AML-193 (cell line): Measurements from ENCODE around the gene SRBD1.

Experiments
- DNase-seq, 2 experiments: peaks; one replicate each; lab custom pipeline; 2025; lab: John Stamatoyannopoulos, UW

Gene SRBD1

GRCh38 chr2:45636008-45636407 is 24.9 kb upstream of the SRBD1 start:
- no peak for DNase-seq

GRCh38 chr2:45634223-45634622 is 23.2 kb upstream of the SRBD1 start:
- no peak for DNase-seq

DNA sequence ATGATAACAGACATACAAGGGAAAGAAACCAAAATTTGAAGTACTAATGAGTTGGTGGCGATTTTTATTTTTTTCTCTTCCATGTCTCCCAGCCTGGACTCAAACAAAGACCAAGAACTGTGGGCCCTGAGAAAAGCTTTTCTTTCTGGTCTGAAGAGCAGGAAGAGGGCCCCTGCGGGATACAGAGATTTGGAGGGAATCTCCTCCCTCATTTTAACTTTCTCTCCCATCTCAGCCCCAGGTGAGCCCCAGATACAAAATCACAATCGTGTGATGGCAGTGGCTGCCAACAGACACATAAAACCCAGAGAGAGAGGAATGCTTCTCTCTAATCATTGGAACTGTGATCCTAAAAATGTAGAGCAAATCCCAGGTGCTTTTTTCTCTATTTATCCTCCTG is 20.9 kb upstream of the SRBD1 start:
- no peak for DNase-seq

DNA sequence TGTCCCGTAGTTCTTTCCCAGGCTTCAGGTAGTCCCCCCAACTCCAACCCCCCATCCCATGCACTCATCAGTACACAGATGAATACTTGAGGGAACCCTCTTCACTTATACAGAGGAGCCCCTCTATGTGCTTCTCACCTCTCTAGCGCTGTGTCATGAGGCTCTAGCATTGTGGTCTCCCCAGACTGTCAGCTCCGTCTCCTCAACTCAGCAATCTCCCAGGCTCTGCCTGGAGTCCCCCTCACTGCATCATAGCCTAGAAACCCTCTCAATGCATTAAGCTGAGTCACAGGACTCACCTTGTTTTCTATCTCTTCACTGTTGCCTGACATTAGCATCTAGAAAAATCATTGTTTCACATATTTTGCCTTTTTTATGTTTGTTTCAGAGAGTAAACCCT is 20.3 kb upstream of the SRBD1 start:
- no peak for DNase-seq

DNA sequence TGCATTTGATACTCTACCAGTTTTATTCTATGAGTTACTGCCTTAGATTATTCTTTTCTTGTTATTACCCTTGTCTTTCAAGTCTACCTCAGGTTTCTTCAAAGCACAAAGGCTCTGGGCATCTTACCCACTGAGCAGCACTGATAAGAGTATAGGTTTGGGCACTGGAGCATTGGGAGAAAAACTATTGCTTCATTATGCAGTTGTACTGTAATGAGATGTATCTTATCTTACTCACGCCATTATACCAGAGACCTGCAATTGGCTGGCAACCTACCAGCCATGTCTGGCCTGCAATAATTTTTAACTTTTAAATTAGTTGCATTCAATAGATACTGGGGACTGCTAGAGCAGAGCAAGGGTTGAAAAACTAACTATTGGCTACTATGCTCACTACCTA is 18.9 kb upstream of the SRBD1 start:
- DNase-seq, result no peak

DNA sequence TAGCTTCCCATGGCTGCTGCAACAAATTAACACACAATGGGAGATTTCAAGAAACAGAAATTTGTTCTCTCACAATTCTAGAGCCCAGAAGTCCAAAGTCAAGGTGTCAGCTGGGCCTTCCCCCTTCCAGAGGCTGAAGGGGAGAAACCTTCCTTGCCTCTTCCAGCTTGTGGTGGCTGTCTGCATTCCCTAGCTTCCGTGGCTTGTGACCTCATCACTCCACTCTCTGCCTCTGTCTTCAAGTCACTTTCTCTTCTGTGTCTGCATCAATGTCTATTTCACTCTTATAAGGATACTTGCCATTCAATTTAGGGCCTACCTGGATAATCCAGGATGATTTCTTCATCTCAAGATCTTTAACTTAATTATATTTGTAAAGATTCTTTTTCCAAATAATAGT is 16.8 kb upstream of the SRBD1 start:
- no peak for DNase-seq

GRCh38 chr2:45626387-45627221 is 15.5 kb upstream of the SRBD1 start:
- DNase-seq, result peak in 1 of 2 experiments; percentile 16

GRCh38 chr2:45625824-45626223 is 14.8 kb upstream of the SRBD1 start:
- DNase-seq, result no peak

- no peak for DNase-seq
Measured at GRCh38 chr2:45623098-45623497, 12.0 kb upstream of the SRBD1 start.

GRCh38 chr2:45622336-45623075 is 11.4 kb upstream of the SRBD1 start:
- DNase-seq, result no peak

GRCh38 chr2:45617496-45617895 is 6.4 kb upstream of the SRBD1 start:
- no peak for DNase-seq

DNA sequence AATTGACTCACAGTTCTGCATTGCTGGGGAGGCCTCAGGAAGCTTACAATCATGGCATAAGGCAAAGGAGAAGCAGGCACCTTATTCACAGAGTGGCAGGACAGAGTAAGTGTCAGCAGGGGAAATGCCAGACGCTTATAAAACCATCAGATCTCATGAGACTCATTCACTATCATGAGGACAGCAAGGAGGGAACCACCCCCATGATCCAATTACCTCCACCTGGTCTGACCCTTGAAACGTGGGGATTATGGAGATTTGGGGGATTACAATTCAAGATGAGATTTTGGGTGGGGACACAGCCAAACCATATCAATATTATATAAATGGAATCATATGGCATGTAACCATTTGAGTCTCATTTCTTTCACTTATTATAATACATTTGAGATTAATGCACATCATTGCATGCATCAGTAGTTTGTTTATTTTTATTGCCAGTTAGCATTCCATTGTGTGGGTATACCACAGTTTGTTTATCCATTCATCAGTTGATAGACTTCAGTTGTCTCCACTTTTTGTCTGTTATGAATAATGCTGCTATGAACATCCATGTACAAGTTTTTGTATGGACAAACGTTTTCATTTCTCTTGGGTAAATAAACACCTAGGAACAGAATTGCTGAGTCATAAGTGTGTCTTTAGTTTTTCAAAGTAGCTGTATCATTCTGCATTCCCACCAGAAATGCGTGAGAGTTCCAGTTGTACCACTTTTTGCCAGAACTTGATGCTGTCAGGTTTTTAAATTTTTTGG is 5.8 kb upstream of the SRBD1 start:
- DNase-seq, result no peak

GRCh38 chr2:45614871-45615415 is 3.9 kb upstream of the SRBD1 start:
- no peak for DNase-seq

- no peak for DNase-seq
Measured at GRCh38 chr2:45614330-45614729, 3.3 kb upstream of the SRBD1 start.

DNA sequence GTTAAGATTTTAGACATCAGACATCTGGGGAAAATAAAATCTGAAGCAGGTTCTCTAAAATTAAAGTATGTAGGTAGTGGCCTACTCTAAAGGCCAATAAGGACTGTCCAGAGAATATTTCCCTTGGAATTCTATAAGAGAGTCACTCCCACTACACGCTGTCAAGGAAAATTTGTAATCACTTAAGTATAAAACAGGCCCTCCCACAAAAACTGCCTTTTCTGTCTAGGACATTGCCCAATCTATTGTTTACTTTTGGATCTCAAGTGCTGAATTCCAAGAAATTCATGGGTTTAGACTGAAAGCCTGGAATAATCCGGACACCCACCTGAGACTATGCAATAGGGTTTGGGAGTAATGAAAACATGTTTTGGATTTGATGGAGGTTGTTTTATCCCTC is 1.7 kb upstream of the SRBD1 start:
- DNase-seq, result no peak

DNA sequence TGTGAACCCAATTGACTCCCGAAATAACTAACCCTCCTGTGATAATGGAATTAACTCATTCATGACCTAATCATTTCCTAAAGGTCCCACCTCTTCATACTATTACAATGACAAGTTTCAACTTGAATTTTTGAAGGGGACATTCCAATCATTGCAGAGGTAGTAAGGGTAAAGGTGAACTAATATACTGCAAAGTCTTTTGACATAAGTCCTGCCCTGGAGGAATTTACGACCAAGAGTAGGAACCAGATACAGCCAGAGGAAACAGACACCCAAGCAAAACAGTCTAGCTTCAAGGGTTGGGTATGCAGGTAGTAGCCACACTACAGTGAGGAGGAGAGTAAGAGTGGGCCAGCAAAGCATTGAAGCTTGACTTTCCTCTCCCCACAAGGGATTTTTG is 1.2 kb upstream of the SRBD1 start:
- no peak for DNase-seq

- DNase-seq, result peak; percentile 28 to 41
Measured at GRCh38 chr2:45610281-45611019, 617 bp downstream of the SRBD1 start.

GRCh38 chr2:45607701-45608100 is 3.4 kb downstream of the SRBD1 start:
- no peak for DNase-seq

- DNase-seq, result no peak
Measured at GRCh38 chr2:45606796-45607195, 4.3 kb downstream of the SRBD1 start.

DNA sequence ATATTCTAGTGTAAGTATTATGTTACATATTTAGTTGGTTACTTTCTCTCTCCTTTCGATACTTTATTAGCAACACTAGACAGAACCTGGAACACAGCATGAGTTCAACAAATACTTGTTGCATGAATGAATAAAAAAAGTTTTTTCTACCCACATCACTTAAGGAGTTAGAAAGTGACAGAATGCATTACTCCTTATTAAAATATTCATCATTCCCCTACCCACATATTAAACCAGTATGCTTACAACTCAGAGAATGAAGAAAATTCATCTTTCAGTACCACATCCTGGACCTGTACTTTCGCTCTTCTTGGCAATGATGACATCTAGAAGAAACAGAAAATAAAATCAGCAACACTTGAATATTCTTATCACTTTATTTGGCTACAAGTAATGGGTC is 6.0 kb downstream of the SRBD1 start:
- no peak for DNase-seq

GRCh38 chr2:45602624-45603023 is 8.4 kb downstream of the SRBD1 start:
- DNase-seq, result no peak

GRCh38 chr2:45598545-45598944 is 12.5 kb downstream of the SRBD1 start:
- no peak for DNase-seq
